HCT116 (cell line): ENCODE data around the gene PTGER1. TPM values are rescaled to one million over a fixed set of nuclear protein-coding genes. Genes with fewer than 3 reads are reported as not detected.

Experiments
- ATAC-seq: fragments of 200-7000 bp; cut with Tn5 transposase; 2 replicates; pipeline ENCODE4 v1.9.1; 2020; ENCODE audit warnings: mild to moderate bottlenecking, moderate library complexity
- BruUV-seq: library from RNA; stranded (reverse); fragments of 400-500 nt; replicated peaks from 2 replicates; lab custom pipeline; 2021; lab: Mats Ljungman, UMichigan
- CTCF ChIA-PET: fragments of 300-600 bp; sonication (Branson Sonifier 250); formaldehyde crosslinking; loops from one replicate; lab custom pipeline; 2021; ENCODE audit warnings: antibody characterized with exemption; lab: Charles Lee
- POLR2A ChIA-PET: fragments of 300-600, 350-600 bp; sonication (Branson Sonifier 250); formaldehyde crosslinking; loops from one replicate; lab custom pipeline; 2021; ENCODE audit warnings: antibody characterized with exemption; lab: Charles Lee
- RAD21 ChIA-PET, 2 experiments: fragments of 300-600 bp; sonication (Branson Sonifier 250); formaldehyde crosslinking; loops; one replicate each; lab custom pipeline; 2023; ENCODE audit warnings: low total read pairs in 2 of 2; ENCODE audit not compliant: uncharacterized antibody in 2 of 2, unreplicated experiment in 2 of 2, low non-redundant PET in 1 of 2; lab: Charles Lee
- DNase-seq: peaks from one replicate; pipeline ENCODE4 v3.0.0-alpha.2; 2010; ENCODE audit warnings: low read depth, low spot score
- H2AFZ ChIP-seq: fragments of 200-600 bp; shearing (Covaris generic), sonication (generic); 2 replicates; pipeline ENCODE4 v1.6.1; 2017; ENCODE audit warnings: low read depth, mixed run types, mixed read lengths, antibody characterized with exemption, low read length; ENCODE audit not compliant: poor library complexity, severe bottlenecking
- H3K27ac ChIP-seq: 2 replicates; pipeline ENCODE4 v1.5.1; 2012; ENCODE audit warnings: low read depth, low read length
- H3K27me3 ChIP-seq: fragments of 200-600 bp; sonication (generic); 2 replicates; pipeline ENCODE4 v1.6.1; 2016; ENCODE audit warnings: mixed run types, low read length, mixed read lengths; ENCODE audit not compliant: insufficient read depth
- H3K36me3 ChIP-seq, 2 experiments: fragments of 200-500 bp in 1 of 2; fragments of 200-600 bp in 1 of 2; sonication (Bioruptor generic) in 1 of 2; sonication (generic) in 1 of 2; 2 replicates each; pipeline versions ENCODE4 v1.5.1 to v1.6.1; 2014 to 2016; ENCODE audit warnings: low read length in 2 of 2, inconsistent platforms in 1 of 2, mixed read lengths in 1 of 2, mixed run types in 1 of 2; ENCODE audit not compliant: insufficient read depth in 2 of 2, control insufficient read depth in 1 of 2
- H3K4me1 ChIP-seq, 2 experiments: fragments of 200-600 bp in 1 of 2; sonication (generic) in 1 of 2; 2 replicates each; pipeline versions ENCODE4 v1.5.1 to v1.6.1; 2012 to 2017; ENCODE audit warnings: low read length in 2 of 2, inconsistent platforms in 1 of 2, mild to moderate bottlenecking in 1 of 2, mixed read lengths in 1 of 2, mixed run types in 1 of 2, moderate library complexity in 1 of 2; ENCODE audit not compliant: insufficient read depth in 2 of 2, control insufficient read depth in 1 of 2
- H3K4me2 ChIP-seq: fragments of 200-600 bp; sonication (generic); 2 replicates; pipeline ENCODE4 v1.6.1; 2017; ENCODE audit warnings: mixed run types, low read length, mixed read lengths
- H3K4me3 ChIP-seq, 2 experiments: fragments of 200-600 bp in 1 of 2; sonication (generic) in 1 of 2; replicated peaks in 1 of 2; 2 replicates each; pipeline ENCODE4 v1.5.1; 2011 to 2016; ENCODE audit warnings: low read length in 2 of 2, control low read depth in 1 of 2, low read depth in 1 of 2, mild to moderate bottlenecking in 1 of 2, mixed read lengths in 1 of 2, mixed run types in 1 of 2
- H3K79me2 ChIP-seq: fragments of 200-600 bp; sonication (generic); 2 replicates; pipeline ENCODE4 v1.6.1; 2017; ENCODE audit warnings: mild to moderate bottlenecking, mixed run types, low read length, moderate library complexity, mixed read lengths; ENCODE audit not compliant: insufficient read depth
- H3K9ac ChIP-seq: fragments of 200-600 bp; sonication (generic); 2 replicates; pipeline ENCODE4 v1.6.1; 2016; ENCODE audit warnings: low read length, mixed read lengths
- H3K9me2 ChIP-seq: fragments of 200-600 bp; sonication (generic), shearing (Covaris generic); 2 replicates; pipeline ENCODE4 v1.6.1; 2017; ENCODE audit warnings: mixed run types, mild to moderate bottlenecking, moderate library complexity; ENCODE audit not compliant: insufficient read depth
- H3K9me3 ChIP-seq, 2 experiments: fragments of 200-500 bp in 1 of 2; fragments of 200-600 bp in 1 of 2; sonication (Bioruptor generic) in 1 of 2; sonication (generic) in 1 of 2; 2 replicates each; pipeline ENCODE4 v1.6.1; 2014 to 2017; ENCODE audit warnings: low read length in 2 of 2, mixed read lengths in 2 of 2, inconsistent platforms in 1 of 2, low read depth in 1 of 2, mild to moderate bottlenecking in 1 of 2, mixed run types in 1 of 2, moderate library complexity in 1 of 2; ENCODE audit not compliant: control insufficient read depth in 1 of 2, insufficient read depth in 1 of 2
- H4K20me1 ChIP-seq: fragments of 200-600 bp; sonication (generic), shearing (Covaris generic); 2 replicates; pipeline ENCODE4 v1.6.1; 2017; ENCODE audit warnings: mixed run types, mild to moderate bottlenecking, moderate library complexity; ENCODE audit not compliant: insufficient read depth
- CBX3 ChIP-seq: IDR thresholded peaks from 2 replicates; pipeline ENCODE4 v1.6.1; 2012; ENCODE audit warnings: low read depth
- CTCF ChIP-seq, 3 experiments: fragments of 200-600 bp in 1 of 3; sonication (generic) in 1 of 3; IDR thresholded peaks in 2 of 3; conservative IDR thresholded peaks in 1 of 3; 2 replicates each; pipeline ENCODE4 v1.5.1; 2012 to 2017; ENCODE audit warnings: low read depth in 2 of 3, low read length in 2 of 3, antibody characterized with exemption in 1 of 3, borderline replicate concordance in 1 of 3, control low read depth in 1 of 3, mild to moderate bottlenecking in 1 of 3, mixed read lengths in 1 of 3, mixed run types in 1 of 3, moderate library complexity in 1 of 3; ENCODE audit not compliant: insufficient read depth in 1 of 3
- EGR1 ChIP-seq: IDR thresholded peaks from 2 replicates; pipeline ENCODE4 v1.6.1; 2012; ENCODE audit warnings: low read depth
- ELF1 ChIP-seq: IDR thresholded peaks from 2 replicates; pipeline ENCODE4 v1.6.1; 2012; ENCODE audit warnings: low read depth, borderline replicate concordance
- EZH2phosphoT487 ChIP-seq: fragments of 200-600 bp; IDR thresholded peaks from 2 replicates; pipeline ENCODE4 v1.6.1; 2018; ENCODE audit warnings: antibody characterized with exemption, borderline replicate concordance
- JUND ChIP-seq: IDR thresholded peaks from 2 replicates; pipeline ENCODE4 v1.6.1; 2012
- MAX ChIP-seq: IDR thresholded peaks from 2 replicates; pipeline ENCODE4 v1.6.1; 2012
- POLR2A ChIP-seq: IDR thresholded peaks from 2 replicates; pipeline ENCODE4 v1.7.0; 2011; ENCODE audit warnings: borderline replicate concordance; ENCODE audit not compliant: insufficient read depth, insufficient read length; ENCODE audit errors: extremely low read depth
- SP1 ChIP-seq: IDR thresholded peaks from 2 replicates; pipeline ENCODE4 v1.6.1; 2012; ENCODE audit warnings: low read depth
- YY1 ChIP-seq: IDR thresholded peaks from 2 replicates; pipeline ENCODE4 v1.6.1; 2011; ENCODE audit warnings: low read length, low read depth, moderate library complexity, mild to moderate bottlenecking; ENCODE audit not compliant: insufficient replicate concordance; ENCODE audit errors: extremely low read depth
- ZNF274 ChIP-seq: fragments of 200-500 bp; sonication (Bioruptor generic); IDR thresholded peaks from 2 replicates; pipeline ENCODE4 v1.6.1; 2014; ENCODE audit warnings: mild to moderate bottlenecking, low read depth, low read length, inconsistent platforms
- intact Hi-C: fragments of 100-400 bp; cut with micrococcal nuclease; formaldehyde crosslinking; loops from 2 replicates; pipeline ENCODE4 v1.10.0; 2022
- total RNA-seq: library from RNA; stranded (reverse); gene quantifications from one replicate; pipeline ENCODE4 v1.2.1, GENCODE V29; 2021; ENCODE audit not compliant: unreplicated experiment

PTGER1 gene
- total RNA-seq, 1 experiment from 2014 or later, result 1.1 TPM

DNA sequence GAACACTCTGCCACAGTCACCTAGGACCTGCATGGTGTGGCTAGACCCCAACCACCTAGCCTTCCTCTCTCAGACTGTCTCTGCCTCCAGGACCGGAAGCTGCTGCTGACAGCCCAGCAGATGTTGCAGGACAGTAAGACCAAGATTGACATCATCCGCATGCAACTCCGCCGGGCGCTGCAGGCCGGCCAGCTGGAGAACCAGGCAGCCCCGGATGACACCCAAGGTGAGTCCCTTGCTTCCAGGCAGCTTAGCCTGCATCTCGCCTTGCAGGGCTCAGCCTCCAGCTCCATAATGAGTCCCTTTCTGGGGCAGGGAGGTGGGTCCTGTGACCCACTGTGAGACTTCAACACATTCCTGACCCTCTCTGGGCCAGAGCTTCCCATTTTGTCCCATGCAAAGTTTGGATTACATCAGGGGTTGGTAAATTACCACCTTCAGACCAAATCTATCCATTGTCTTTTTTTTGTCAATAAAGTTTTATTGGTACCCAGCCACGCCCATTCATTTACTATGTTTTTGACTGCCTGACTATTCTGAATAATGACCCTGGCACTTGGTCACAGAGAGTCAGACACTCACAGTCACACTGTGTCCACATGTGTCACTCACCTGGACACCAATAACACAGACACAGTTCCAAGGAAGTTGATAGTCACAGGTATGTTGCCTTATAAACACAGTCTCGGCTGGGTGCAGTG lies 28.7 kb downstream of the PTGER1 start:
- H3K36me3 ChIP-seq, result peaks cover 37 to 56% of the 10 kb centered on the region in 2 experiments
- no peaks in the 10 kb centered on the region for H3K27me3 ChIP-seq
- ChIA-PET CTCF (no interaction called here), RAD21 (no interaction called here), POLR2A (no interaction called here)
- H3K4me1 ChIP-seq, result peaks cover 0 to 24% of the 10 kb centered on the region in 2 experiments; a peak in 2 of 4 replicates
- H3K9me3 ChIP-seq, result no peaks in the 10 kb centered on the region
- no peak overlapping the region for H3K9ac ChIP-seq
- TF ChIP-seq YY1, result no peak
- TF ChIP-seq MAX, result no peak
- TF ChIP-seq CBX3, result no peak
- no peak for TF ChIP-seq POLR2A
- TF ChIP-seq JUND, result no peak
- TF ChIP-seq CTCF (IDR thresholded peaks at IDR 0.05 in 2 of 3, conservative IDR thresholded peaks at IDR 0.05 in 1 of 3; ENCODE audit: borderline replicate concordance in 1 of 3, insufficient read depth in 1 of 3, low read depth in 2 of 3, low read length in 2 of 3), result no peak
- no peak for TF ChIP-seq ELF1
- TF ChIP-seq EZH2phosphoT487, result no peak
- no peak for TF ChIP-seq EGR1
- no peak for TF ChIP-seq SP1
- TF ChIP-seq ZNF274, result no peak
- intact Hi-C loops, result no loop called here
- ATAC-seq (no peak), DNase-seq (no peak)
- no peaks in the 10 kb centered on the region for H4K20me1 ChIP-seq
- no peaks in the 10 kb centered on the region for H3K9me2 ChIP-seq
- no peak overlapping the region for H3K4me2 ChIP-seq
- no peak overlapping the region for H3K27ac ChIP-seq
- no peaks in the 10 kb centered on the region; the same call in 1 of the 2 replicates for H3K79me2 ChIP-seq
- H2AFZ ChIP-seq, result no peak overlapping the region
- H3K4me3 ChIP-seq, result no peak overlapping the region
- BruUV-seq, result no TSS peak
